H1 (cell line): ENCODE results near the gene RALGDS. TPM values are rescaled to one million over a fixed set of nuclear protein-coding genes. Genes with fewer than 3 reads are reported as not detected.

Experiments
- CTCF ChIA-PET: fragments of 300-600 bp; sonication (Branson Sonifier 250); formaldehyde crosslinking; loops from one replicate; lab custom pipeline; 2021; ENCODE audit not compliant: partially characterized antibody; lab: Charles Lee
- POLR2A ChIA-PET: fragments of 300-600 bp; sonication (Branson Sonifier 250); formaldehyde crosslinking; loops from one replicate; lab custom pipeline; 2021; ENCODE audit warnings: inconsistent platforms; ENCODE audit not compliant: partially characterized antibody; lab: Charles Lee
- DNase-seq, 2 experiments: peaks; one replicate each; pipeline versions ENCODE4 v3.0.0 to v3.0.0-alpha.2; 2010 to 2022; ENCODE audit warnings: low spot score in 2 of 2, low read depth in 1 of 2, mixed read lengths in 1 of 2
- FAIRE-seq: peaks from 2 replicates; lab custom pipeline; 2011; peaks lifted over from hg19 to GRCh38; lab: Jason Lieb, UNC
- H2AFZ ChIP-seq: 2 replicates; pipeline ENCODE4 v1.8.1; 2012; ENCODE audit warnings: low read length, inconsistent platforms
- H2AK5ac ChIP-seq: 2 replicates; pipeline ENCODE4 v1.6.1; 2013; ENCODE audit warnings: low read depth, low read length
- H2BK120ac ChIP-seq: replicated peaks from 2 replicates; pipeline ENCODE3; 2013; ENCODE audit warnings: low read depth, low read length, inconsistent platforms
- H2BK12ac ChIP-seq: 2 replicates; pipeline ENCODE4 v1.6.1; 2013; ENCODE audit warnings: low read depth, low read length
- H2BK15ac ChIP-seq: 2 replicates; pipeline ENCODE4 v1.6.1; 2013; ENCODE audit warnings: low read length
- H2BK20ac ChIP-seq: 2 replicates; pipeline ENCODE4 v1.6.1; 2013; ENCODE audit warnings: low read length
- H2BK5ac ChIP-seq: 2 replicates; pipeline ENCODE4 v1.6.1; 2013; ENCODE audit warnings: low read depth, low read length
- H3K14ac ChIP-seq: 2 replicates; pipeline ENCODE4 v1.6.1; 2013; ENCODE audit warnings: inconsistent platforms; ENCODE audit not compliant: insufficient read length
- H3K18ac ChIP-seq: 2 replicates; pipeline ENCODE4 v1.6.1; 2013; ENCODE audit warnings: low read length; ENCODE audit errors: extremely low read depth
- H3K23ac ChIP-seq: 2 replicates; pipeline ENCODE4 v1.6.1; 2013; ENCODE audit warnings: inconsistent platforms; ENCODE audit not compliant: insufficient read length
- H3K23me2 ChIP-seq: 2 replicates; pipeline ENCODE4 v1.6.1; 2013; ENCODE audit warnings: low read depth, low read length
- H3K27ac ChIP-seq: 2 replicates; pipeline ENCODE4 v1.6.1; 2011; ENCODE audit warnings: low read depth, low read length, inconsistent platforms
- H3K27me3 ChIP-seq, 4 experiments: replicated peaks in 1 of 4; 1 replicate in 1 of 4; 2 replicates in 3 of 4; pipeline versions ENCODE4 v1.6.1 to v1.8.1; 2011 to 2013; ENCODE audit warnings: low read length in 3 of 4, mild to moderate bottlenecking in 3 of 4, inconsistent platforms in 2 of 4, mixed read lengths in 2 of 4, moderate library complexity in 1 of 4; ENCODE audit not compliant: control insufficient read depth in 3 of 4, insufficient read depth in 3 of 4; ENCODE audit errors: extremely low read depth in 1 of 4
- H3K36me3 ChIP-seq, 4 experiments: 2 replicates each; pipeline versions ENCODE4 v1.6.1 to v1.8.1; 2011 to 2013; ENCODE audit warnings: mild to moderate bottlenecking in 4 of 4, low read length in 3 of 4, moderate library complexity in 2 of 4, control low read depth in 1 of 4, inconsistent platforms in 1 of 4; ENCODE audit not compliant: insufficient read depth in 4 of 4, control insufficient read depth in 2 of 4
- H3K4ac ChIP-seq: replicated peaks from 2 replicates; pipeline ENCODE3; 2013; ENCODE audit warnings: low read length, low read depth, mixed read lengths, inconsistent platforms; ENCODE audit not compliant: insufficient read length
- H3K4me1 ChIP-seq, 4 experiments: replicated peaks in 1 of 4; 1 replicate in 1 of 4; 2 replicates in 3 of 4; pipeline versions ENCODE4 v1.6.1 to v1.8.1; 2011 to 2013; ENCODE audit warnings: low read length in 3 of 4, inconsistent platforms in 2 of 4, mixed read lengths in 1 of 4; ENCODE audit not compliant: insufficient read depth in 4 of 4, control insufficient read depth in 3 of 4
- H3K4me2 ChIP-seq, 2 experiments: 2 replicates each; pipeline versions ENCODE4 v1.6.1 to v1.8.1; 2011 to 2013; ENCODE audit warnings: low read depth in 2 of 2, low read length in 2 of 2, control low read depth in 1 of 2, inconsistent platforms in 1 of 2, mild to moderate bottlenecking in 1 of 2; ENCODE audit not compliant: insufficient read depth in 1 of 2
- H3K4me3 ChIP-seq, 4 experiments: fragments of 200-600, 300-600 bp in 1 of 4; sonication (generic), shearing (Covaris generic), sonication (Bioruptor Twin) in 1 of 4; 2 replicates each; pipeline versions ENCODE4 v1.5.1 to v1.8.1; 2011 to 2016; ENCODE audit warnings: low read length in 4 of 4, low read depth in 3 of 4, control low read depth in 2 of 4, inconsistent platforms in 2 of 4, mild to moderate bottlenecking in 2 of 4, mixed read lengths in 1 of 4, moderate library complexity in 1 of 4; ENCODE audit not compliant: insufficient read depth in 2 of 4; ENCODE audit errors: extremely low read depth in 1 of 4
- H3K56ac ChIP-seq: replicated peaks from 2 replicates; pipeline ENCODE3; 2013; ENCODE audit warnings: low read depth, mild to moderate bottlenecking, mixed read lengths, low read length, inconsistent platforms; ENCODE audit not compliant: insufficient read length
- H3K79me1 ChIP-seq: 2 replicates; pipeline ENCODE4 v1.6.1; 2013; ENCODE audit warnings: low read depth, low read length, control low read depth
- H3K79me2 ChIP-seq, 2 experiments: 2 replicates each; pipeline versions ENCODE4 v1.6.1 to v1.8.1; 2012 to 2013; ENCODE audit warnings: low read length in 2 of 2, mild to moderate bottlenecking in 2 of 2, inconsistent platforms in 1 of 2; ENCODE audit not compliant: insufficient read depth in 2 of 2, control insufficient read depth in 1 of 2
- H3K9ac ChIP-seq, 4 experiments: replicated peaks in 1 of 4; 1 replicate in 1 of 4; 2 replicates in 3 of 4; pipeline versions ENCODE4 v1.6.1 to v1.8.1; 2011 to 2013; ENCODE audit warnings: low read depth in 3 of 4, low read length in 3 of 4, control low read depth in 2 of 4, mild to moderate bottlenecking in 2 of 4, moderate library complexity in 2 of 4, inconsistent platforms in 1 of 4; ENCODE audit errors: extremely low read depth in 1 of 4
- H3K9me3 ChIP-seq, 2 experiments: 2 replicates each; pipeline versions ENCODE4 v1.6.1 to v1.8.1; 2012 to 2013; ENCODE audit warnings: mild to moderate bottlenecking in 2 of 2, moderate library complexity in 2 of 2, control low read depth in 1 of 2, inconsistent platforms in 1 of 2, low read depth in 1 of 2, low read length in 1 of 2, mixed read lengths in 1 of 2; ENCODE audit not compliant: insufficient read depth in 2 of 2
- H4K20me1 ChIP-seq, 2 experiments: replicated peaks in 1 of 2; 2 replicates each; pipeline versions ENCODE3 to v1.8.1; 2011 to 2013; ENCODE audit warnings: inconsistent platforms in 2 of 2, low read length in 2 of 2, mild to moderate bottlenecking in 1 of 2; ENCODE audit not compliant: insufficient read depth in 2 of 2, control insufficient read depth in 1 of 2
- H4K5ac ChIP-seq: 2 replicates; pipeline ENCODE4 v1.6.1; 2013; ENCODE audit warnings: low read length, low read depth, mixed read lengths, inconsistent platforms; ENCODE audit not compliant: insufficient read length
- H4K8ac ChIP-seq: 2 replicates; pipeline ENCODE4 v1.8.0; 2013; ENCODE audit warnings: mild to moderate bottlenecking, moderate library complexity, low read length, inconsistent platforms; ENCODE audit not compliant: insufficient read depth; ENCODE audit errors: extremely low read depth
- H4K91ac ChIP-seq: replicated peaks from 2 replicates; pipeline ENCODE3; 2013; ENCODE audit warnings: low read length, mixed read lengths, inconsistent platforms; ENCODE audit not compliant: insufficient read length
- BACH1 ChIP-seq: IDR thresholded peaks from 2 replicates; pipeline ENCODE4 v1.6.1; 2012; ENCODE audit warnings: low read length, improper control_type of control experiment
- GABPA ChIP-seq: IDR thresholded peaks from 2 replicates; pipeline ENCODE4 v1.6.1; 2011; ENCODE audit warnings: mild to moderate bottlenecking, low read length, moderate library complexity, borderline replicate concordance; ENCODE audit not compliant: insufficient read depth
- KDM5A ChIP-seq: fragments of 200-600 bp; IDR thresholded peaks from 2 replicates; pipeline ENCODE4 v1.7.1; 2012; ENCODE audit warnings: mild to moderate bottlenecking, low read length, inconsistent platforms, mixed read lengths
- RFX5 ChIP-seq: IDR thresholded peaks from 2 replicates; pipeline ENCODE4 v1.6.1; 2011; ENCODE audit warnings: low read depth, low read length, improper control_type of control experiment, borderline replicate concordance
- RNF2 ChIP-seq: fragments of 200-900, 300-1000 bp; sonication (generic); IDR thresholded peaks from 2 replicates; pipeline ENCODE4 v1.7.1; 2016; ENCODE audit warnings: borderline replicate concordance, low read depth, mild to moderate bottlenecking, antibody characterized with exemption, low read length; ENCODE audit not compliant: poor library complexity, severe bottlenecking; ENCODE audit errors: missing control alignments
- SP2 ChIP-seq: IDR thresholded peaks from 2 replicates; pipeline ENCODE4 v1.6.1; 2012; ENCODE audit warnings: mild to moderate bottlenecking, low read length, inconsistent platforms
- WGBS, 2 experiments: shearing (Covaris generic) in 1 of 2; methylation state at CpG; one replicate each; pipeline versions ENCODE4 v1.1.6 to v1.1.7; 2013 to 2015; ENCODE audit warnings: low lambda C conversion rate in 2 of 2, mixed read lengths in 2 of 2, inconsistent platforms in 1 of 2, low coverage in 1 of 2, missing lambda C conversion rate in 1 of 2; ENCODE audit not compliant: insufficient replicate concordance in 2 of 2, insufficient coverage in 1 of 2, insufficient read length in 1 of 2; ENCODE audit errors: extremely low coverage in 1 of 2, missing lambda C conversion rate in 1 of 2; 5-methylcytosine and 5-hydroxymethylcytosine counted together
- polyA plus RNA-seq, 7 experiments: library from polyadenylated mRNA; depleted of rRNA in 3 of 7; stranded (reverse) in 5 of 7; unstranded in 2 of 7; fragments of >200 nt in 5 of 7; fragments of 200-250 nt in 2 of 7; gene quantifications; 1 replicate in 5 of 7; 2 replicates in 1 of 7; 4 replicates in 1 of 7; pipeline versions ENCODE4 v1.2.1 to v1.2.3, GENCODE V29; 2011 to 2013; ENCODE audit warnings: missing spikeins in 2 of 7, mixed read lengths in 2 of 7
- total RNA-seq: library from RNA; stranded (reverse); fragmentation: NEBNext Ultra II Directional; extraction: Animal tissue kit (Norgen Biotek cat#: 25700); gene quantifications from 2 replicates; pipeline ENCODE4 v1.2.1, GENCODE V29; 2021
- TF ChIP-seq, protein P1 (sequence below): IDR thresholded peaks from 2 replicates; pipeline ENCODE4 v1.6.1; 2012; ENCODE audit warnings: inconsistent platforms

Gene RALGDS
- total and polyA plus RNA-seq, 2 of the 8 experiments (the other 6 are each of a cell fraction or from before 2014, with no cell fraction given), result 14.5 to 25.5 TPM

DNA sequence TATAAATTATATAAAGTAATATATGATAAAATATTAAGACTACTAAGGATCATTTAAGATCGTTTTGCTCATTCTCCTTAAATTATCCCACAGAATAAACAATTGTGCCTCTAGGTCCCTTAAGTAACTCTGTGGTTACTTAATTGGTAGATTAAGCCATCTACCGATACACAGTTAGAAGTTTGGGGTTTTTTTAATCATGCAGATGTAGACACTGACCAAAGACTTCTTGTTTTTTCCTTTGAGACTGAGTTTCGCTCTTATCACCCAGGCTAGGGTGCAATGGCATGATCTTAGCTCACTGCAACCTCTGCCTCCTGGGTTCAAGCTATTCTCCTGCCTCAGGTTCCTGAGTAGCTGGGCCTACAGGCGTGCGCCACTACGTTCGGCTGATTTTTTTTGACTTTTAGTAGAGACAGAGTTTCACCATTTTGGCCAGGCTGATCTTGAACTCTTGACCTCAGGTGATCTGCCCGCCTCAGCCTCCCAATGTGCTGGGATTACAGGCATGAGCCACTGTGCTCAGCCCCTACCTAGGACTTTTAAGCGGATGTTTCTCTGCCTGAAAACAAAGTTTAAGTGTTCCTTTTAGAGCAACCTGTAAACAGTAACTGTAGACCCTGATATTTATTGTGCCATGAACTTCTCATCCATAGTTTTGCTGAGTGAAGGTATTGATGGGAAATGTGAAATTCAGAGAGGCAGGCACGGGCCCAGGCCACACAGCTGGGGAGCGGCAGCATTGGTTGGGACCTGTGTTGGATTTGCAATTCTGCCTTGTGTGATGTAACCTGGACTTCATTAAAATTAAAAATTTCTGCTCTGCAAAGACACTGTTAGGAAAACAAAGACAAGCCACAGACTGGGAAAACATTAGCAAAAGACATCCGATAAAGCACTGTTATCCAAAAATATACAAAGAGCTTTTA, 47.7 kb downstream of the RALGDS start:
- H3K14ac ChIP-seq, result no peak overlapping the region
- no peaks in the 10 kb centered on the region for H3K23me2 ChIP-seq
- H3K79me2 ChIP-seq, result no peaks in the 10 kb centered on the region
- no peak overlapping the region for H2AFZ ChIP-seq
- no peak overlapping the region for H3K4me2 ChIP-seq
- H3K79me1 ChIP-seq, result no peaks in the 10 kb centered on the region
- H2BK120ac ChIP-seq, result no peak overlapping the region
- WGBS, 2 experiments, result 91% methylated on average over 12 of the region's 12 CpGs; no CpG with 5 or more reads in 1 of the 2 experiments
- no peak for TF ChIP-seq RNF2
- TF ChIP-seq KDM5A, result no peak
- no peak for TF ChIP-seq GABPA
- TF ChIP-seq, protein P1, sequence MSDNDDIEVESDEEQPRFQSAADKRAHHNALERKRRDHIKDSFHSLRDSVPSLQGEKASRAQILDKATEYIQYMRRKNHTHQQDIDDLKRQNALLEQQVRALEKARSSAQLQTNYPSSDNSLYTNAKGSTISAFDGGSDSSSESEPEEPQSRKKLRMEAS, result no peak
- no peak for TF ChIP-seq SP2
- no peak for TF ChIP-seq BACH1
- no peak for TF ChIP-seq RFX5
- no peak overlapping the region for H3K4ac ChIP-seq
- H2BK5ac ChIP-seq, result no peak overlapping the region
- no peak overlapping the region for H3K4me3 ChIP-seq
- CTCF ChIA-PET, result interaction anchor here (0.6 to 1.9 kb wide), 6 partner anchors 22 to 232 kb away, joined by 3 to 6 read pairs (median 4); partner anchors contain the start of gene GTF3C5
- no peak overlapping the region for H2BK12ac ChIP-seq
- POLR2A ChIA-PET, result interaction anchor here (0.7 to 1.8 kb wide), 3 partner anchors 13 to 43 kb away, joined by 3 to 7 read pairs (median 4); no protein-coding TSS in a partner anchor
- no peak overlapping the region for H3K27ac ChIP-seq
- no peaks in the 10 kb centered on the region for H3K9me3 ChIP-seq
- H3K36me3 ChIP-seq, result no peaks in the 10 kb centered on the region; a peak in 1 of 8 replicates
- H3K9ac ChIP-seq, result no peak overlapping the region
- no peaks in the 10 kb centered on the region for H3K27me3 ChIP-seq
- no peaks in the 10 kb centered on the region for H3K4me1 ChIP-seq
- no peak overlapping the region for H4K8ac ChIP-seq
- H4K91ac ChIP-seq, result no peak overlapping the region
- no peak overlapping the region for H3K18ac ChIP-seq
- FAIRE-seq (no peak), DNase-seq (no peak)
- no peak overlapping the region for H2BK20ac ChIP-seq
- H2AK5ac ChIP-seq, result no peak overlapping the region
- no peak overlapping the region for H4K5ac ChIP-seq
- H3K23ac ChIP-seq, result no peak overlapping the region
- H2BK15ac ChIP-seq, result no peak overlapping the region
- H3K56ac ChIP-seq, result no peak overlapping the region
- H4K20me1 ChIP-seq, result no peaks in the 10 kb centered on the region
